ENCODE measurements around the gene LDLRAD4.
"Not testable (repeated sequence)": the region's sequence is repeated elsewhere in the genome, so short reads cannot be mapped to it uniquely, and the experiment has no call there.

Gene LDLRAD4

DNA sequence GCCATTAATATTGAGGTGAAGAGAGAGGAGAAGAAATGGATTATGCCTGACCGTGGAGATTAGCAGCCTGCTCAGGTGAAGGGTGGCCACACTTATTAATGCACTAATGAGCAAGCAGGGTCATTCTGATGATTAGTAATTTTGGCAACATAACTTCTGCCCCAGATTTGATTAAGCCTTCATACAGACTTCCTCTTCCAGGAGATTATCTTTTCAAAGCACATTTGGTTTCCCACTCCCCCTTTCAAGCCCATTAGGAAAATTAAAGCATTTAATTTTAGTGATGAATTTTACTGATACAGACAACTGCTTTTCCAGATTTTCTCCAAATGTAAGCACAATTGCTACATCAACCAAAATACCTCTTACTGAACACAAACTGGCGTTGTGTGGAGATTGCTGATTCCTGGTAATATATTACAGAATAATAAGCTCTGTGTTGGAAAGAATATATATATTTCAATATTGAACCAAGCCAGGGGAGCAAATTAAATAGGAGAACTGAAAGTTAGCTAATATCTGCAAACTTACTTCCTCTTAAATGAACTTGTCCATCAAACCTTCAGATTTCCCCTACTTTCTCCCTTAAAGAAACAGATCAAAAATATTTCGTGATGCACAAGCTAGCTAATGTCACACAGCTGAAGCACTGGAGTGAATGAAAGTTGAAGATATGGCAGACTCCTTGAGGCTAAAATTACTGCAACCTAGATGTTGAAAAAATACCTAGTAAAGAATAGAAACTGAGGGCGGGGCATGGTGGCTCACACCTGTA, 367.0 kb downstream of the LDLRAD4 start:
- DNase-seq, result no peak

DNA sequence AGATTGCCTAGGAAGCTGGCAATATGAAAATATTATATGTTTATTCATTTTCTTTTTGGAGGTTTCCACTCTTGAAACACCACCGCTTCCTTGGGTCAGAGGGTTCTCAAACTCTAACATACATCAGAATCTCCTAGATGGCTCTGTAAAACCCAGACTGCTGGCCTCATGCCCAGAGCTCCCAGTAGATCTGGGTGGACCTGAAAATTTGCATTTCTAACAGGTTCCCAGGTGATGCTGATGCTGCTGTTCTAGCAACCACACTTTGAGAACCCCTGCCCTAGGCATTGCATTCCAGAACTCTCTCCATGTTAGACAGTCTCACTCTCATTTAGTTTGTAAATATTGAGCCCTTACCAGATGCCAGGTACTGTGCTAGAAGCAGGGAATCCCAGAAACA, 368.4 kb downstream of the LDLRAD4 start:
- no peak for DNase-seq

DNA sequence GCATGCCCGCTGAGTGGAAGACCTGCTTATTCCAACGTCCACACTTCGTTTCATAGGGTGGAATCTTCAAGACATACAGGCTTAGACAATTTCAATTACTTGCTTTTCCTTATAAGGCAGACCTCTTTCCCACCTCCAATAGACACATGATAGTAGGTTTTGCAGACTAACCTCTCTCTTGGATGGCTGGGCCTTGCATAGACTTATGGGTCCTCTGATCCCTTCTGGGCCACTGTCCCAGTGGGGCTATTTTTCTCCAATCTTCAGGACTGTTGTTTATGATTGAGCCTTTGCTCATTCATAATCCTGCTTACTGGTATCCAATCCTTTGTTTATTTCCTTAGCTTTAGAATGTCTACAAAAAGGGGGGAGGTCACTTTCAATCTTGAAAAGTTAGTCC, 368.9 kb downstream of the LDLRAD4 start:
- no peak for DNase-seq

DNA sequence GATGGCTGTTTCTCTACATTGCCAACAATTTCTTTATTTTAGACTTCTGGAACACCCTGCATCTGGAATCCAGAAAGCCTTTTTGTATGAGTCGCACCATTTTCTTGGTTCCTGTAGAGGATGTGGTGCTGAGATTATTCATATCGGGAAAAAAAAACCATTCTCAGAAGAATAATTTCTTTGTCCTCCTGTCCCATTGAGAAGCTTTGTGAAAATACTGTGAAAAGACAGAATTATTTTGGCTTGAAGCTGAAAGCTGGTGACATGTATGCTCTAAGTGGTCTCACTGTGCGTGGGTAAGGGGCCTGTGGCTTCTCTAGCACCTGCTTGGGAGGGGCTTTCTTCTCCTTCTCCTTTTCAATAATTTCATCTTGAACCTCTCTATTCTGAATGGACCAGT, 369.4 kb downstream of the LDLRAD4 start:
- DNase-seq, result no peak

DNA sequence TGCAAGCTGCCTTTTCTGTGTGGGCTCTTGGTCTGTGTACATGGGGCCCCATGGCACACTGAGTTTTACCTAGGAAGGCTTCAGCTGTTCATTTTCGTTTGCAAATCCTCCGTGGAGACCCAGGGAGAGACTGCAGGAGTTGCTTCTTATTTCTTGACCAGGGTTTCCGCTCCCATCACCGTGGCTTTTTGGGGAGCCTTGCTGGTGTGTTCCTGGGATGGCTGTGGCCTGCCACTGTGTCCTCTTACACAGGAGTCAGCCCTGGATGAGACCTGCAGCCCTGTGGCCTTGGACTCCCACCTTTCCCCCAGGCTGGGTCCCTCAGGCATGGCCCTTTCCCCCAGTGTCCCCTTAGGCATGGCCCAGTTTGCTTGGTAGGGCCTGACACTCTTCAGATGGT, 370.8 kb downstream of the LDLRAD4 start:
- DNase-seq, result no peak

DNA sequence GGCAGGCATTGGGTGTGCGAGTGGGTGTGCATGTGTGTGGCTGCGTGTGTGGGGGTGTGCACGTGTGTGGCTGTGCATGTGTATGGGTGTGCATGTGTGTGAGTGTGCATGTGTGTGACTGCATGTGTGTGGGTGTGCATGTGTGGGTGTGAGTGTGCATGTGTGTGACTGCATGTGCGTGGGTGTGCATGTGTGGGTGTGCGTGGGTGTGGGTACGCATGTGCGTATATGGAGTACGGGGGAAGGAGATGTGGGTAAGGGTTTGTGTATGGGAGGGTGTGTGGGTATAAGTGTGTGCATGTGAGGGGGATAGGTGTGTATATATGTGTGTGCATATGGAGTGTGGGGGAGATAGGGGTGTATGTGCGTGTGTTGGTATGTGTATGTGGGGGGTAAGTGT, 371.4 kb downstream of the LDLRAD4 start:
- DNase-seq, result no peak

DNA sequence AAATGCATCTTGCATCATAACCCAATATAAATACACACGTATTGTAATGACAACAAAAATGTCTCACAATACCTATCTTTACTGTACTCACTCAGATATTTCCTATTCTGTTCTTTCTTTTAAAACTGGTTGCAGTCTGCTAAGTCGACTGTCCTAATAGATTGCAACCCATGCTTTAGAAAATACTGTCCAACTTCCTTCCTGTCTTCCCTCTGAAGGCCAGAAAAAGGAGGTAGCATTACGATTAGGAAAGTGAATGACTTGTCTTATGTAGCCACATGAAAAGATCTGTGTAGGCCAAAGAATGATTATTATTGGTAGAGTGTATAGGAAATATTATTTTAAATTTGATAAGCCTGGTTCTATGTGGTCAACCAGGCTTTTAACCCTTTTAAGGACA, 373.7 kb downstream of the LDLRAD4 start:
- DNase-seq, result no peak

DNA sequence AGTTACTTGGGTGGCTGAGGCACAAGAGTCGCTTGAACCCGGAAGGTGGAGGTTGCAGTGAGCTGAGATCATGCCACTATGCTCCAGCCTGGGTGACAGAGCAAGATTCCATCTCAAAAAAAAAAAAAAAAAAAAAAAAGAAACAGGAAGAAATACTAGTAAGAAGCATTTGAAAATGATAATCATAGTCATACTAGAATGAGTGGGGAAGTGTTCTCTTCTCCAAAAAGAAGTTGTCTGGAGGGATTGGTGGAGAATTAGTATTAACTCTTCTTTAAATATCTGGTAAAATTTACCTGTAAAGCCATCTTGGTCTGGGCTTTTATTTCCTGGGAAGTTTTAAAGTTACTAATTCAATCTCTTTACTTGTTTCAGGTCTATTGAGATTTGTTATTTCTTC, 376.0 kb downstream of the LDLRAD4 start:
- DNase-seq, result no peak

DNA sequence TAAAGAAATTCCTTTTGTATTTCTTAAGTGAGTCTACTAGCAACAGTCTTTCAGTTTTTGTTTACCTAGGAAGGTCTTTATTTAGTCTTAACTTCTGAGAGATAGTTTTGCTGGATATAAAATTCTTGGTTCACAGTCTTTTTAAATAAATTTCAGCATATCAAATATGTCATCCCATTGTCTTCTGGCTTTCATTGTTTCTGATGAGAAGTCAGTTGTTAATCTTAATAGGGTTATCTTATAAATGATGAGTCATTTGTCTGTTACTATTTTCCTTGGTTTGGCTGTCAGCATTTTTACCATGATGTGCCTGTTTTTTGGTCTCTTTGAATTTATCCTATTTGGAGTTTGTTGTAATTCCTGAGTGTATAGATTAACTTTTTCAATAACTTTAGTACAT, 378.5 kb downstream of the LDLRAD4 start:
- no peak for DNase-seq

DNA sequence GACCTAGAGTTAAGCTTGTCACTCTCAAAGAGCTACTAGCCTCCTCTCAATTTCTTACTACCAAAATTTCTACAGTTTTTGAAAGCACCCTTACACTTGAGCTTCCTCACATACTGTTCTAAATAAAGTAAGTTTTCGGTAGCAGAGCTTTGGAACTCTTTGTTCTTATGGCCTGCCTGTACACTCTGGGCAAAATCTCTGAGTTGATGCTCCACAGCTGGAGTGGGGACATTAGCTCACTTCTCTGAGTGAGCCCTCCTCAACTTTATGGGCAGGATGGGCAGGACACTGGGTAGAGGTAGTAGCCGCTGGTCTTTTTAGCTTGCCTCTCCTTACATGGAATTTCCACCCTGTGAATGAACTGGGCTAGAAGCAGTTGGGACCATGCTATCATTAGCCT, 380.0 kb downstream of the LDLRAD4 start:
- no peak for DNase-seq

DNA sequence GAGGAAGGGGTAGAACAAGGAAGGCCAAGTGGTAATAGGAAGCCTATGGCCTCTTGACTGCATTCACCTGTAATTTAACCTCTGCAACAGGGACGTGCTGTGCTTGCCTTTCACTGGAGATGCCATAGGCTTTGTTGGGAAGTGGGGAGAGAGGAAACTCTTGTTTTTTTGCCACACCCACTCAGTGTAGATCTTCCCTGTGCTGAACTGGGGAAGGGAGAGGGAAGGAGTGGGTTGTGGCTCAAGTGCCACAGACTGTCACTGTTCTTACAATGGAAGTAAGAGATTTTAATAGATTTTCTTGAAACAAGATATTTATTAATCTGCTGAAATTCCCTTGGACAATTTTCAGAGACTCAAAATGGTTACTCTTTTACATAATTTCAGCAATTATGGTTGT, 380.5 kb downstream of the LDLRAD4 start:
- DNase-seq, result no peak

DNA sequence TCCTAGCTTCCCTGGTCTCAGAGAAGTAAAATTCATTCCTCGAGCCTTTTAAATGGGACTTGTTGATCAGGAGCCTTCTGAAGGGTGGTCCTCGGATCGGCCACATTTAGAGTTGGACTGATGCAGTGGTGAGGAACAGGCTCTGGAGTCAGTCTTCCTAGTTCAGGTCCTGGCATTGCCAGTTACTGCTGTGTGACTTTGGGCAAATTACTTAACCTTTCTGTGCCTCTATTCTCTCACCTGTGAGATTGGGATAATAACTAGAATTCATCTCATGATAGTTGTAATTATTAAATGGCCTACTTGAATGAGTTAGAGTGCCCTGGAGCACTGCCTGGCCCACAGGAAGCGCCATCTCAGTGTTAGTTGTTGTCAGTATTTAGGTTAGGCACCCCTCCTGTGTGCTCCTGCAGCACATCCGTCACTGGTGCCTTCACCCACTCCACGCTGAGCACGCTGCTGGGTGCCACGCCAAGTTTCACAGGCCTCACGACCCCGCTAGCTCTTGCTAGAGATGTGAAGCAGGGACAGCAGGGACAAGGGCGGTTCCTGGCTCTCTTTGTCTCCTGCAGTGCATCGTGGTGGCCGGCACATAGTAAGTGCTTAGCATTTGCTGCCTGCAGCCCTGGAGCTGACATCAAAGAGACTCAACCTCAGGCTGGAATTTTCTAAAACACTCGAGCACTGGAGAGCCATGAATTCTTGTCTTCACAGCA, 384.9 kb downstream of the LDLRAD4 start:
- DNase-seq, result no peak

DNA sequence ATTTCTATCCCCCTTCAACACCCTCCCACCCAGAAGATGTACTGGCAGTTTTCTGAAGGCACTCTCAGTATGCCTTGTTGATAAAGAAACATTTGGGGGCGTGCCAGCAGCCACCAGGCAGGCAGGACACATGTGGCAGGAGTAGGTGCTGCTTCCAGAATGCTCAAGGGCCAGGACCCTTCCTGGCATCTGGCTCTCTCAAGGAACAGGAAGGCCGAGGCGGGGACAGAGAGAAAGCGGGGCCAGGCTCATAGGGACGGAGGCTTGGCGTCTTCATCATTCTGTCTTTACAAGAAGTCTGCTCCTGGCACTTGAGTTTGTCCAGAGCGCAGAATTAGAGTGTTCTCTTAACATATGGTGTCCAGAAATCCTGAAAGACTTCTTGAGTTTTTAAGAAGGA, 386.2 kb downstream of the LDLRAD4 start:
- DNase-seq, result no peak

DNA sequence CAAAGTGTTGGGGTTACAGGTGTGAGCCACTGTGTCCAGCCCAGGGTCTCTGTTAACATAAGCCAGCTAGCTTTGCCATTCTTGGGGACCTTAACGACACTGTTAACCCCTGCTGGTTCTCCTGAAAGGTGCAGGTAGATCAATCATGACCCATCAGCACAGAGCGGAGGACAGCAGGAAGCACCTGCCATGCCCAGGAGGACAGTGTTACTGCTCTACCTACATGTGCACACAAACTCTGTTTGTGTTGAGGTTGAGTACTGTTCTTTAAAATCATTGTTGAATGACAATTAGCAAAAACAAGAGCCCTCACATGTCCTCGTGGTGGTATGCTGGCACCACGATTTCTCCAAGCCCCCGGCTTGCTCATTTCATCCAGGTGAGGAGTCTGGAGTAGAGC, 386.9 kb downstream of the LDLRAD4 start:
- no peak for DNase-seq

DNA sequence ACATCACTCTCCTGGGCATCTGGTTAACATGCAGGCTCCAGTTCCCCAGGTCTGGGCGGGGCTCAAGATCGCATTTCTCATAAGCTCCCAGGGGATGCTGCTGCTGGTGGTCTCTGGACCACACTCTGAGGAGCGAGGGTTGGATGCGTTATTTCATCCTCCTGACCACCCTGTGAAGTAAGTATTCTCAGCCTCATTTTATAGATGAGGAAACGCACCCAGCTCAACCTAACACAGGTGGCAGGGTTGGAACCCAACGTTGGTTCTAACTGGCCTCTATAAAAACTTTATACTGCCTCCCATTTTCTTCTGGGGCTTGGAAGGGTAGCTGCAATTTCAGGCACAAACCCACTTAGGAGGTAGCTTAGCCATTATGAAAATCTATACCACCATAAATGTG, 387.3 kb downstream of the LDLRAD4 start:
- DNase-seq, result no peak

DNA sequence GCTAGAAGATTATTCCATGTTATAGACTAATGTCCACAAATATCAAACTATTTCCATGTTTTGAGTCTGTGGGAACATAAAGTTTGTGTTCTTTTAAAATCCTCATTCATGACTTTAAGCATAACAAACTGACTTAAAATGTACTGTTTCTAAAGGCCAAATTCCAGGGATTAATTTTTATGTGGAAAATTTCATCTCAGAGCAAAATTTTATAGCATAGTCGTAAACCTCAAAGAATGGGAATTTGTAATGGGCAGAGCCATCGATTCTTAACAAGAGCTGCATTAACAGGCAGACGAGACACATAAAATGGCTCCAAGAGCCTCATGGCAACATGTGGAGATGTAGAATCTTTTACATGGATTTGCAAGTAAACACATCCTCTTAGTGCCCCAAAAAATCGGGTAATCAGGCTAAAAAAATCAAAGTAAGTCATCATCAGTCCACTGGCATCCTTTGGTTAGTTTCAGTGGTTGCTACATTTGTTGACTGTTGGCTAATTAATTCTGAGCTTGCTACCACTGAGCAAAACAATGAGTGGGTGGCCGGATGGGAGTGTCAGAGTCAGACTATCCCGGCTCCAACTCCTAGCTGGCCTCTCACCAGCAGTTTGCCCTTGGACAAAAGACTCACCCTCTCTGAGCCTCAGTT, 388.2 kb downstream of the LDLRAD4 start:
- no peak for DNase-seq

DNA sequence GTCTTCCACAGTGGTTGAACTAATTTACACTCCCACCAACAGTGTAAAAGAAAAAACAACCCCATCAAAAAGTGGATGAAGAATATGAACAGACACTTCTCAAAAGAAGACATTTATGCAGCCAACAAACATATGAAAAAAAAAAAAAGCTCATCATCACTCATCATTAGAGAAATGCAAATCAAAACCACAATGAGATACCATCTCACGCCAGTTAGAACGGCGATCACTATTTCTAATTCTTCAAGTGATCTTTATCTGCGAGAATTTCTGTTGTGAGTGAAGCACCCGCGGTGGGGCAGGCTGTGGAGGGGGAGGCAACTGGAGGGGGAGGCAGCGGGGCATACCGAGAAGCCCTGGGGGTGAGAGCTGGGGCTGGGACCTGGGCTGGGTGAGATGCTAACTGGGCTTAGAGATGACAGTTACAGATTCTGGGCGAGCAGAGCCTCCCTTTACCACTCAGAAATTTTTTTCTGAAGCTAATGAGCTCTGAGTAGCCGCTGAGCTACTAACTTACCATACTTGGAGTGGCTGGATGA, 389.5 kb downstream of the LDLRAD4 start:
- not testable (repeated sequence) for DNase-seq

DNA sequence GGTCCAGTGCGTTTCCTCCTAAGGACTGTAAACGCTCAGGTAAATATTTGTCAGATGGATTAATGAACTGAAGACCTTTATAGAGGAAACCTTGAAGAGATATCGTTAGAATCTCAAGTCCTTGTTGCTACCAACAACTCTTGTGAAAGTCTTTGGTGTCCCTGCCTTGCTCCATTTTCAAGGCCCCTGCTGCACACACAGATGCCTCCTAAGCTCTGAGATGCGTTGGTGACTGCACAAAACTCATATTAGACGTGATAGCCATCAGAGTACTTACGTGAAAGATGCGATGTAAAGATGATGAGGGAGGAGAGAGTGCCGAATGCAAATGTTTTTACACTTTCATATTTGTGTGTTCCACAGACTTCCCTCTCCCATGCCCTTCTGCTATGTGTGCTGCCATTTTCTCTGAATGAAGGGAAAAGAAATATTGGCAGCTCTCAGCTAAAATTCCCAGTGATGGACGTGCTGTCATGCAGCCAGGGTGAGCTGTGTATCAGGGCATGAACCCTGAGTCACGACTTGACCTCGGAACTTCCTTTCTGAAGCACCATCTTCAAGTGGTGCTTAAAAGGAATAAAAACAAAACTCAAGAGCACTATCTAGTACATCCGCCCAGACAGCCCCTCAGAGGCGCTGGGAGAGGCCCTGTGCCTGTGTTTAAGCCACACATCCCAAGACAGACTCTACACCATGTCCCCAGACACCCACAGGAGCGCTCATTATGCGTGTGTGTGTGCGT, 390.4 kb downstream of the LDLRAD4 start:
- no peak for DNase-seq

DNA sequence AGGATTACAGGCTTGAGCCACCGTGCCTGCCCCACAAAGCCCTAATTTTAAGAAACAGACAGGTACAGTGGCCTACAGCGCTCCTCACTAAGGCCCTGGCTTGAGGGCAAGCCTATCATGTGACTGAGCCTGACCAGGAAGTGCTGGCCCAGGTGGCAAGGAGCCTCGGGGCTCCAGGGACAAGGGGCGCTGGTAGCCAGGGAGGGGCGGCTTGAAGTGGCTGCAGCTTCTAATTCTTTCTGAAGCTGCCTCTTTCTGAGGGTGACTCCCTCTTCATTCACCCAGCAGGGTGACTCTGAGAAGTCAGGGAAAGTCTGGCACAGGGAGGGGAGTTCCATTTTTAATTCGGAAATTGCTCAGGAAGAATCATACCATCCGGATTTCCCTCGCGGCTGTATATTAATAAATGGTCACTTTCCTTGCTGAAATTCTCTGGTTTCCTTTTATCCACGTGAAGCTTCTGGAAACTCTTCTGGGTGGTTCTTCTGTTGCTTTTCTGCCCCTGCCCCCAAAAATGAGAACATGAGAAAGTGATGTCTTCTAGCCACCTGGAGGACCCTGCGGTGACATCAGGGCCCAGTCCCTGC, 392.1 kb downstream of the LDLRAD4 start:
- no peak for DNase-seq

DNA sequence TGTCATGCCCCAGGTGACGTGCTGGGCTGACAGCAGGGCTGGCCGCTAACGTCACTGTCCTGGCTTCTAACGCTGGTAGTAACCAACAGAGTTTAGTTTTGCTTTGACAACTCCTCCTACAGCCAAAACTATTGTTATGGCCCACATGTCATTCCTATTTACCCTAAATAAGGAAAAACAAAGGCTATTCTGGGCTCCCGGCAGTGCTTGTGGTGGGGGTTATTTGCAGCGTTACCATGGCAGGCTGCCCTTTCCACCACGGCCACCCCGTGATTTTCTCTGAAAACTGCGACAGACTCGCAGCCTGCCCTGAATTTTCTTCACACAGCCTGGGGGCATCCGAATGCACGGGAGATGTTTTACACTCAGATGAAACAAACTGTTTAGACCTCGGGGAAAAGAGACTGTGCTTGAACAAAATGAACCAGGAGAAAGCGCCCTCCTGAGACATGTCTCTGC, 392.6 kb downstream of the LDLRAD4 start:
- DNase-seq, result no peak

DNA sequence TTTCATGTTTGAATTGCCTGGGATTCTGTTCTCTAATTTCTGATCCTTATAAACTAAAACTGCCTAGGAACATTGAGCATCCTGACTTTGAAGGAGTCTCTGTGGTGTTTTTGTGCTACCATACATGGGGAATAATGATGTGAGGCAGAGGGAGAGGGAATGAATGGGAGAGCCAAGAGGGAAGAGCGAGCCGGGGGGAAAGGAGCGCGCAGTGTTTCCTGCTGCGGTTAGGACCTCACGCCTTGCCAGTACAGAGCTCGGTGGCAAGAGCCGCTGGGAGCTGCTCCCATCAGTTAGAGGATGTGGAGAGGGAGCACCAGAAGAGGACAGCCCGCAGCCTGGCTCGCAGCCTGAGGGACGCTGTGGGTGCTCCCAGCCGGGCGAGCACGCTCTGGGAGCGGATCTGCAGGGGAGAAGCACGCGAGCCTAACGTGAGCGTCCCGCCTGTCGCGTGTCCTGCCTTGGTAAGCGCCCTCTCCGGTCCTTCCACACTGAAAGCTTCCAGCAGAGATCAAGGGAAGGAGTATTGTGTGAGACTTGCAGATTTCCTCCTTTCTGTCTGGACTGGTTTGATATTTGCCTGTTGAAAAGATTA, 393.1 kb downstream of the LDLRAD4 start:
- DNase-seq, result no peak
